ENCODE results near the gene SP9. TPM values are rescaled to one million over a fixed set of nuclear protein-coding genes. Genes with fewer than 3 reads are reported as not detected.
"Not testable (repeated sequence)": the region's sequence is repeated elsewhere in the genome, so short reads cannot be mapped to it uniquely, and the experiment has no call there.

SP9 gene
- total RNA-seq, 4 donors from 2014 or later = not detected

DNA sequence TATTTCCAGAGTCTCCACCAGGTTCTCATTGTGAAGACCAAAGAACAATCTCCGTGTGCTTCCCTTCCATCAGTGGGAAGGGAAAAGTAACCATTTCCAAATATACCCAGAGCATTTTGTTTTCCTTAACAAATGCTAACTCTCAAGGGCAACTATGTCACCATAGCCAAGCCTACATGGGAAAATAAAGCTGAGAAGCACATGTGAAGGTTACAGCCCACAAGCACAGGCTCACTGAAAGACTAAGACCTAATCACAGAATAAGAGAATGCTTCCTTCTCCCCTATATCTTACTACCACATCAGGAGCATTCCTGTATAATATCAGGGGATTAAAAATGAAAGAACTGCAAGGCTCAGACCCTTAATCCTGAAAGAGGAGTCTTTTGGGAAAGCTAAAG is 28.2 kb downstream of the SP9 start:
- TF ChIP-seq POLR2A (IDR thresholded peaks at IDR 0.05) = no peak
- TF ChIP-seq, protein P1, sequence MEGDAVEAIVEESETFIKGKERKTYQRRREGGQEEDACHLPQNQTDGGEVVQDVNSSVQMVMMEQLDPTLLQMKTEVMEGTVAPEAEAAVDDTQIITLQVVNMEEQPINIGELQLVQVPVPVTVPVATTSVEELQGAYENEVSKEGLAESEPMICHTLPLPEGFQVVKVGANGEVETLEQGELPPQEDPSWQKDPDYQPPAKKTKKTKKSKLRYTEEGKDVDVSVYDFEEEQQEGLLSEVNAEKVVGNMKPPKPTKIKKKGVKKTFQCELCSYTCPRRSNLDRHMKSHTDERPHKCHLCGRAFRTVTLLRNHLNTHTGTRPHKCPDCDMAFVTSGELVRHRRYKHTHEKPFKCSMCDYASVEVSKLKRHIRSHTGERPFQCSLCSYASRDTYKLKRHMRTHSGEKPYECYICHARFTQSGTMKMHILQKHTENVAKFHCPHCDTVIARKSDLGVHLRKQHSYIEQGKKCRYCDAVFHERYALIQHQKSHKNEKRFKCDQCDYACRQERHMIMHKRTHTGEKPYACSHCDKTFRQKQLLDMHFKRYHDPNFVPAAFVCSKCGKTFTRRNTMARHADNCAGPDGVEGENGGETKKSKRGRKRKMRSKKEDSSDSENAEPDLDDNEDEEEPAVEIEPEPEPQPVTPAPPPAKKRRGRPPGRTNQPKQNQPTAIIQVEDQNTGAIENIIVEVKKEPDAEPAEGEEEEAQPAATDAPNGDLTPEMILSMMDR (IDR thresholded peaks at IDR 0.05) = no peak
- Histone ChIP-seq H3K4me1 (no peaks in the 10 kb centered on the region), H3K27me3 (no peaks in the 10 kb centered on the region), H3K27ac (no peak overlapping the region), H3K36me3 (peaks cover 0 to 71% (median 0%) of the 10 kb centered on the region in 3 donors), H3K9me3 (peaks cover 0 to 14% (median 0%) of the 10 kb centered on the region in 3 donors), H3K4me3 (no peak overlapping the region)
- intact Hi-C loops (cut with DNase I) = no loop called here
- no peak for DNase-seq
- WGBS, 2 donors = 80 to 100% methylated on average over 1 of the region's 1 CpG

DNA sequence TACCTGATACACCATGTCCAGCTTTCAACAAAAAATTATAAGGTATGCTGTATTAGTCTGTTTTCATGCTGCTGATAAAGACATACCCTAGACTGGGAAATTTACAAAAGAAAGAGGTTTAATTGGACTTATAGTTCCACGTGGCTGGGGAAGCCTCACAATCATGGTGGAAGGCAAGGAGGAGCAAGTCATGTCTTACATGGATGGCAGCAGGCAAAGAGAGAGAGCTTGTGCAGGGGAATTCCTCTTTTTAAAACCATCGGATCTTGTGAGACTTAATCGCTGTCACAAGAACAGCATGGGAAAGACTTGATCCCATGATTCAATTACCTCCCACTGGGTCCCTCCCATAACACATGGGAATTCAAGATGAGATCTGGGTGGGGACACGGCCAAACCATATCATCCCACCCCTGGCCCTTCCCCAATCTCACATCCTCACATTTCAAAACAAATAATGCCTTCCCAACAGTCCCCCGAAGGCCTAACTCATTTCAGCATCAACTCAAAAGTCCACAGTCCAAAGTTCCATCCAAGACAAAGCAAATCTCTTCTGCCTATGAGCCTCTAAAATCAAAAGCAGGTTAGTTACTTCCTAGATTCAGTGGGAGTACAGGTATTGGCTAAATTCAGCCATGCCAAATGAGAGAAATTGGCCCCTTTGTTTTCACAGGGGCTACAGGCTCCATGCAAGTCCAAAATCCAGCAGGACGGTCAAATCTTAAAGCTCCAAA is 28.9 kb downstream of the SP9 start:
- H3K4me1 ChIP-seq; DNase-seq; H3K4me3 ChIP-seq; H3K27me3 ChIP-seq; intact Hi-C loops (cut with DNase I); H3K27ac ChIP-seq: not testable (repeated sequence)
- 94 to 95% methylated on average over 5 to 6 of the region's 6 CpGs for WGBS, 2 donors
- peaks cover 0 to 71% (median 0%) of the 10 kb centered on the region in 3 donors for H3K36me3 ChIP-seq
- H3K9me3 ChIP-seq = peaks cover 0 to 14% (median 0%) of the 10 kb centered on the region in 3 donors

DNA sequence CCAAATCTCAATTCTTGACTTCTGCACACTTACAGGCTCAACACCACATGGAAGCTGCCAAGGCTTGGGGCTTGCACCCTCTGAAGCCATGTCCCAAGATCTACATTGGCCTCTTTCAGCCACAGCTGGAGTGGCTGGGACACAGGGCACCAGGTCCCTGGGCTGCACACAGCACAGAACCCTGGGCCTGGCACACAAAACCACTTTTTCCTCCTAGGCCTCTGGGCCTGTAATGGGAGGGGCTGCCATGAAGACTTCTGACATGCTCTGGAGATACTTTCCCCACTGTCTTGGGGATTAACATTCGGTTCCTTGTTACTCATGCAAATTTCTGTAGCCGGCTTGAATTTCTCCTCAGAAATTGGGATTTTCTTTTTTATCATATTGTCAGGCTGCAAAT is 29.9 kb downstream of the SP9 start:
- no peak for DNase-seq
- intact Hi-C loops (cut with DNase I) = no loop called here
- H3K36me3 ChIP-seq = peaks cover 0 to 77% (median 0%) of the 10 kb centered on the region in 3 donors
- no peak for TF ChIP-seq POLR2A (IDR thresholded peaks at IDR 0.05)
- TF ChIP-seq, protein P1 (IDR thresholded peaks at IDR 0.05) = no peak
- no peak overlapping the region for H3K4me3 ChIP-seq
- H3K4me1 ChIP-seq = no peaks in the 10 kb centered on the region
- no peaks in the 10 kb centered on the region for H3K27me3 ChIP-seq
- 100% methylated on average over 2 of the region's 2 CpGs for whole genome bisulfite sequencing, 2 donors
- no peak overlapping the region for H3K27ac ChIP-seq
- peaks cover 0 to 14% (median 0%) of the 10 kb centered on the region in 3 donors for H3K9me3 ChIP-seq

DNA sequence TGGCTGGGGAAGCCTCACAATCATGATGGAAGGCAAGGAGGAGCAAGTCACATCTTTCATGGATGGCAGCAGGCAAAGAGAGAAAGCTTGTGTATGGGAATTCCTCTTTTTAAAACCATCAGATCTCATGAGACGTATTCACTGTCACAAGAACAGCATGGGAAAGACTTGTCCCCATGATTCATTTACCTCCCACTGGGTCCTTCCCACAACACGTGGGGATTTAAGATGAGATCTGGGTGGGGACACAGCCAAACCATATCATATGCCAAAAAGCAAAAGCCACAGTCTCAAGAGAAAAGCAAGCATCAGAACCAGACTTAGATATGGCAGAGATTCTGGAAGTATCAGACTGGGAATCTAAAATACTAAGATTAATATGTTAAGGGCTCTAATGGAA is 30.8 kb downstream of the SP9 start:
- Histone ChIP-seq H3K4me3 (no peak overlapping the region), H3K27me3 (no peaks in the 10 kb centered on the region), H3K36me3 (peaks cover 0 to 77% (median 6%) of the 10 kb centered on the region in 3 donors), H3K4me1 (no peaks in the 10 kb centered on the region), H3K27ac (no peak overlapping the region), H3K9me3 (peaks cover 0 to 14% (median 0%) of the 10 kb centered on the region in 3 donors)
- intact Hi-C loops (cut with DNase I) = no loop called here
- WGBS, 2 donors = 89 to 93% methylated on average over 2 of the region's 2 CpGs
- no peak for DNase-seq
- TF ChIP-seq POLR2A (IDR thresholded peaks at IDR 0.05) = no peak

DNA sequence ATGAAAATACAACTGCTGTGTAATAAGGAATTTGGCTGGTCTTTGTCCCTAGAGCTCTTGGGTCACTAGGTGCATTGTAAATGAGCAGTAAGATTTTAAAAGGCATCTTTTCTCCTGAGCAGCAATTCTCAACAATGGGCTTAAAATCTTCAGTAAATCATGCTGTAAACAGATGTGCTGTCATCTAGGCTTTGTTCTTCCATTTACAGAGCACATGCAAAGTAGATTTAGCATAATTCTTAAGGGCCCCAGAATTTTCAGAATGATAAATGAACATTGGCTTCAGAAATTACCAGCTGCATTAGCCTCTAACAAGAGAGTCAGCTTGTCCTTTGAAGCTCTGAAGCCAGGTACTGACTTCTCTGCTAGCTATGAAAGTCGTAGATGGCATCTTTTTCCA is 33.9 kb downstream of the SP9 start:
- no peak for DNase-seq
- intact Hi-C loops (cut with DNase I) = no loop called here
- H3K27ac ChIP-seq = no peak overlapping the region
- TF ChIP-seq POLR2A (IDR thresholded peaks at IDR 0.05) = no peak
- TF ChIP-seq, protein P1 (IDR thresholded peaks at IDR 0.05) = no peak
- peaks cover 0 to 14% (median 0%) of the 10 kb centered on the region in 3 donors for H3K9me3 ChIP-seq
- WGBS, 2 donors = 87 to 89% methylated on average over 1 of the region's 1 CpG
- no peaks in the 10 kb centered on the region for H3K27me3 ChIP-seq
- H3K4me3 ChIP-seq = no peak overlapping the region
- peaks cover 0 to 91% (median 6%) of the 10 kb centered on the region in 3 donors for H3K36me3 ChIP-seq
- no peaks in the 10 kb centered on the region for H3K4me1 ChIP-seq

DNA sequence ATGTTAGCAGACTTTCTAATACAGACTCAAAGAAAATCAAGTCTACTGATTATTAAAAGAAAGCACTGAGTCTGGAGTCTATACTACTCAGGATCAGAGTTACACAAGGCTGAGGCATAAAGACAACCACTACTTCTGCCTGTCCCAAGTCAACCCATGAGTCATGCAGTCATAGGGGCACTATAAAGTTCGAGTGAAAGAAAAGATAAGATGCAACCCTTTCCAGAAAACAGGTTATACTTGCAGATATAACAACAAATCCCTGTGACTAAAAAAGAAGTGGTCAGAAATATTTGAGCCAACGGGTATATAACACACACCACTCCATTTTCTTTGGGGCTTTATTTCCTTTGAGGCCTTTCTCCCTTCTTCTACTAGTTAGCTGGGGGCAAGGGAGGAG is 42.2 kb downstream of the SP9 start:
- no peak for TF ChIP-seq POLR2A (IDR thresholded peaks at IDR 0.05)
- TF ChIP-seq, protein P1 (IDR thresholded peaks at IDR 0.05) = no peak
- Histone ChIP-seq H3K4me1 (no peaks in the 10 kb centered on the region), H3K27ac (no peak overlapping the region), H3K27me3 (no peaks in the 10 kb centered on the region), H3K9me3 (no peaks in the 10 kb centered on the region), H3K4me3 (no peak overlapping the region), H3K36me3 (peaks cover 0 to 99% (median 15%) of the 10 kb centered on the region in 3 donors)
- no peak for DNase-seq
- WGBS, 2 donors = 63 to 68% methylated on average over 2 of the region's 2 CpGs
- intact Hi-C loops (cut with DNase I) = no loop called here

Data from esophagus squamous epithelium (tissue), 5 donors.